ENCODE measurements around the gene C1R. TPM values are rescaled to one million over a fixed set of nuclear protein-coding genes. Genes with fewer than 3 reads are reported as not detected.

Gene C1R
- total and polyA plus RNA-seq, 2 of the 8 experiments (the other 6 are each of a cell fraction or from before 2014, with no cell fraction given), result 6.9 to 16.3 TPM

DNA sequence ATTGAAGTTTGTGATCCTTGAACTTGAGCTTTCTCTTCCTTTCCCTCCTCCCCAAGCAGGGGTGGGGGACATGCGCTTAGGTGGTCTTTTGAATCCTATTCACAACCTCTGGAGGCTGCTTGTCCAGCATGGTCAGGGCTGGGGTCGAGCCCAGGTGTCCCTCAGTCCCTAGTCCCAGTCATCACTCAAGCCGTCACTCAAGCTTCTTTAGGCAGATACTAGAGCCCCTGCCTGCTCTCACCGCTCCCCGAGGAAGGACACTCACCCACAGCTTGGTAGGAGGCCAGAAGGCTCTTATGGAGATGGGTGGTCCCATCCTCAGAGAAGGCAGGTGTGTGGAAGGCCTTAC, 17.3 kb upstream of the C1R start:
- H3K23me2 ChIP-seq (ENCODE audit: low read depth, low read length), result peaks cover 4% of the 10 kb centered on the region
- no peak overlapping the region for H2AFZ ChIP-seq (ENCODE audit: low read length)
- H4K91ac ChIP-seq (replicated peaks; ENCODE audit: insufficient read length, low read length), result no peak overlapping the region
- 84% methylated on average over 4 of the region's 5 CpGs; no CpG with 5 or more reads in 1 of the 2 experiments for WGBS, 2 experiments (ENCODE audit: extremely low coverage in 1 of 2, insufficient coverage in 1 of 2, insufficient read length in 1 of 2, insufficient replicate concordance in 2 of 2, low coverage in 1 of 2, low lambda C conversion rate in 2 of 2, missing lambda C conversion rate in 1 of 2)
- 0 out of 2 replicates have a peak overlapping the region, but pooled peaks have one; percentile 9 for H2BK5ac ChIP-seq (ENCODE audit: low read depth, low read length)
- no peak overlapping the region for H2BK15ac ChIP-seq (ENCODE audit: low read length)
- H3K4me1 ChIP-seq (replicated peaks in 1 of 4; ENCODE audit: control insufficient read depth in 3 of 4, insufficient read depth in 4 of 4, low read length in 3 of 4), result 0 out of 7 replicates have a peak, but pooled peaks cover 0 to 2% (median 0%) of the 10 kb centered on the region in 4 experiments
- no peak overlapping the region for H3K56ac ChIP-seq (replicated peaks; ENCODE audit: insufficient read length, low read depth, low read length)
- ChIA-PET POLR2A (ENCODE audit: partially characterized antibody) (interaction anchor here (0.6 to 4.9 kb wide), 17 partner anchors 9 to 184 kb away, joined by 3 to 42 read pairs (median 10); partner anchors contain the start of genes C12orf57, C1R, C1S and CLSTN3), CTCF (ENCODE audit: partially characterized antibody) (interaction anchor here (0.6 to 4.2 kb wide), 31 partner anchors 8 to 193 kb away, joined by 3 to 51 read pairs (median 5); partner anchors contain the start of genes C12orf57, C1R, C1S and LPCAT3)
- H2BK120ac ChIP-seq (replicated peaks; ENCODE audit: low read depth, low read length), result no peak overlapping the region
- no peak for DNase-seq (ENCODE audit: low read depth in 1 of 2, low spot score in 2 of 2)
- H3K79me2 ChIP-seq (ENCODE audit: control insufficient read depth in 1 of 2, insufficient read depth in 2 of 2, low read length in 2 of 2), result no peaks in the 10 kb centered on the region
- H3K79me1 ChIP-seq (ENCODE audit: low read depth, low read length), result no peaks in the 10 kb centered on the region
- peaks cover 0 to 1% of the 10 kb centered on the region in 2 experiments for H4K20me1 ChIP-seq (replicated peaks in 1 of 2; ENCODE audit: control insufficient read depth in 1 of 2, insufficient read depth in 2 of 2, low read length in 2 of 2)
- H3K14ac ChIP-seq (ENCODE audit: insufficient read length), result no peak overlapping the region
- FAIRE-seq, result no peak
- H4K8ac ChIP-seq (ENCODE audit: extremely low read depth, insufficient read depth, low read length), result no peak overlapping the region
- H3K36me3 ChIP-seq (ENCODE audit: control insufficient read depth in 2 of 4, insufficient read depth in 4 of 4, low read length in 3 of 4), result no peaks in the 10 kb centered on the region; a peak in 1 of 8 replicates
- no peak overlapping the region for H3K9ac ChIP-seq (replicated peaks in 1 of 4; ENCODE audit: extremely low read depth in 1 of 4, low read depth in 3 of 4, low read length in 3 of 4)
- no peaks in the 10 kb centered on the region for H3K27me3 ChIP-seq (replicated peaks in 1 of 4; ENCODE audit: control insufficient read depth in 3 of 4, extremely low read depth in 1 of 4, insufficient read depth in 3 of 4, low read length in 3 of 4)
- peaks cover 0 to 3% of the 10 kb centered on the region in 2 experiments; a peak in 2 of 4 replicates for H3K9me3 ChIP-seq (ENCODE audit: insufficient read depth in 2 of 2, low read depth in 1 of 2, low read length in 1 of 2)
- H2BK12ac ChIP-seq (ENCODE audit: low read depth, low read length), result peak overlapping the region; percentile 62; the same call in 1 of the 2 replicates
- no peak overlapping the region for H3K4ac ChIP-seq (replicated peaks; ENCODE audit: insufficient read length, low read depth, low read length)
- peak overlapping the region; percentile 75; the same call in 1 of the 2 replicates for H2BK20ac ChIP-seq (ENCODE audit: low read length)
- no peak overlapping the region for H4K5ac ChIP-seq (ENCODE audit: insufficient read length, low read depth, low read length)
- TF ChIP-seq, protein P1, sequence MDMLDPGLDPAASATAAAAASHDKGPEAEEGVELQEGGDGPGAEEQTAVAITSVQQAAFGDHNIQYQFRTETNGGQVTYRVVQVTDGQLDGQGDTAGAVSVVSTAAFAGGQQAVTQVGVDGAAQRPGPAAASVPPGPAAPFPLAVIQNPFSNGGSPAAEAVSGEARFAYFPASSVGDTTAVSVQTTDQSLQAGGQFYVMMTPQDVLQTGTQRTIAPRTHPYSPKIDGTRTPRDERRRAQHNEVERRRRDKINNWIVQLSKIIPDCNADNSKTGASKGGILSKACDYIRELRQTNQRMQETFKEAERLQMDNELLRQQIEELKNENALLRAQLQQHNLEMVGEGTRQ (IDR thresholded peaks at IDR 0.05; ENCODE audit: low read length), result no peak
- no peak for TF ChIP-seq CEBPB (IDR thresholded peaks at IDR 0.05; ENCODE audit: low read depth, low read length)
- H3K27ac ChIP-seq (ENCODE audit: low read depth, low read length), result no peak overlapping the region
- no peak overlapping the region for H3K23ac ChIP-seq (ENCODE audit: insufficient read length)
- H3K18ac ChIP-seq (ENCODE audit: extremely low read depth, low read length), result no peak overlapping the region
- peak overlapping the region in 1 of 4 experiments; percentile 80; a peak in 1 of 8 replicates for H3K4me3 ChIP-seq (ENCODE audit: extremely low read depth in 1 of 4, insufficient read depth in 2 of 4, low read depth in 3 of 4, low read length in 4 of 4)
- no peak overlapping the region for H2AK5ac ChIP-seq (ENCODE audit: low read depth, low read length)
- peak overlapping the region; percentile 78 to 84; a peak in 3 of 4 replicates for H3K4me2 ChIP-seq (ENCODE audit: insufficient read depth in 1 of 2, low read depth in 2 of 2, low read length in 2 of 2)
